Measurements from ENCODE around the gene WDR83. TPM values are rescaled to one million over a fixed set of nuclear protein-coding genes. Genes with fewer than 3 reads are reported as not detected.

The WDR83 gene
- total and polyA plus RNA-seq, 2 of the 4 experiments (the other 2 are of a cell fraction) = 5.9 to 8.9 TPM

GRCh38 chr19:12636631-12637030, 30.0 kb upstream of the WDR83 start:
- H2AK9ac ChIP-seq (replicated peaks; ENCODE audit: low read depth, low read length, poor library complexity) = no peak overlapping the region
- no peak overlapping the region for H2BK20ac ChIP-seq (ENCODE audit: low read depth, low read length)
- no peak overlapping the region for H4K91ac ChIP-seq (ENCODE audit: insufficient read depth, low read depth, low read length)
- no peak overlapping the region for H3K4me2 ChIP-seq (ENCODE audit: low read depth, low read length)
- TF ChIP-seq ELK1 (IDR thresholded peaks at IDR 0.05; ENCODE audit: borderline replicate concordance, low read depth, low read length) (no peak), MAFK (IDR thresholded peaks at IDR 0.05; ENCODE audit: low read depth, low read length) (no peak), FOS (IDR thresholded peaks at IDR 0.05; ENCODE audit: low read depth, low read length) (no peak), POLR2A (IDR thresholded peaks at IDR 0.05; ENCODE audit: low read depth, low read length) (no peak), RAD21 (IDR thresholded peaks at IDR 0.05; ENCODE audit: low read length) (no peak), CHD1 (IDR thresholded peaks at IDR 0.05; ENCODE audit: low read depth, low read length) (no peak), MAZ (IDR thresholded peaks at IDR 0.05; ENCODE audit: borderline replicate concordance, low read depth, low read length) (no peak), RFX5 (IDR thresholded peaks at IDR 0.05; ENCODE audit: low read depth, low read length) (no peak), CTCF (conservative IDR thresholded peaks at IDR 0.05; ENCODE audit: low read depth, low read length) (no peak), USF2 (IDR thresholded peaks at IDR 0.05; ENCODE audit: low read depth, low read length) (no peak), CEBPB (IDR thresholded peaks at IDR 0.05; ENCODE audit: low read depth, low read length) (no peak), MXI1 (IDR thresholded peaks at IDR 0.05; ENCODE audit: borderline replicate concordance, low read depth, low read length) (no peak), SMC3 (IDR thresholded peaks at IDR 0.05; ENCODE audit: low read depth, low read length) (no peak), BHLHE40 (IDR thresholded peaks at IDR 0.05; ENCODE audit: low read depth, low read length) (no peak), NFE2L2 (IDR thresholded peaks at IDR 0.05; ENCODE audit: low read depth, low read length) (no peak), RCOR1 (IDR thresholded peaks at IDR 0.05; ENCODE audit: insufficient replicate concordance, low read length) (no peak)
- BruUV-seq (replicated peaks) = no TSS peak
- ChIA-PET POLR2A (ENCODE audit: unreplicated experiment) (no interaction called here), CTCF (no interaction called here)
- no peaks in the 10 kb centered on the region for H3K79me1 ChIP-seq (ENCODE audit: low read depth in 1 of 2, low read length in 2 of 2)
- 84% methylated on average over 5 of the region's 13 CpGs; no CpG with 5 or more reads in 1 of the 2 experiments for WGBS, 2 experiments (ENCODE audit: extremely low coverage in 2 of 2, insufficient read length in 1 of 2)
- no peak overlapping the region for H2BK15ac ChIP-seq (ENCODE audit: low read depth, low read length)
- H3K9me1 ChIP-seq (ENCODE audit: insufficient read depth, low read length) = no peaks in the 10 kb centered on the region
- H2AK5ac ChIP-seq (ENCODE audit: low read depth, low read length) = no peak overlapping the region
- H3K56ac ChIP-seq (ENCODE audit: extremely low read depth, insufficient read depth, low read length) = no peak overlapping the region
- ATAC-seq (ENCODE audit: low read depth) = no peak
- no peak for DNase-seq
- no peak overlapping the region for H3K23ac ChIP-seq (ENCODE audit: low read depth, low read length)
- H3K4me3 ChIP-seq (ENCODE audit: insufficient read depth, low read depth, low read length) = no peak overlapping the region
- no peak overlapping the region for H2BK120ac ChIP-seq (ENCODE audit: low read depth, low read length)
- no peaks in the 10 kb centered on the region for H4K20me1 ChIP-seq (ENCODE audit: insufficient read depth, low read length)
- H3K27ac ChIP-seq (ENCODE audit: insufficient read depth, low read length) = no peak overlapping the region
- no peak overlapping the region for H3K14ac ChIP-seq (replicated peaks; ENCODE audit: low read depth, low read length)
- no peak overlapping the region for H2BK5ac ChIP-seq (ENCODE audit: low read depth, low read length, poor library complexity, severe bottlenecking)
- dilution Hi-C loops (cut with HindIII; ENCODE audit: low sequenced_read_pairs, unreplicated experiment) (no loop called here), in situ Hi-C loops (cut with MboI; ENCODE audit: low sequenced_read_pairs) (no loop called here), intact Hi-C loops (cut with micrococcal nuclease) (no loop called here)
- H3K4ac ChIP-seq (ENCODE audit: low read depth, low read length) = no peak overlapping the region
- H3K9me3 ChIP-seq (ENCODE audit: control insufficient read depth, insufficient read depth, low read length) = no peaks in the 10 kb centered on the region
- no peak overlapping the region for H3K18ac ChIP-seq (ENCODE audit: low read depth, low read length)
- H3K4me1 ChIP-seq (ENCODE audit: control insufficient read depth, insufficient read depth, low read length) = peaks cover 3% of the 10 kb centered on the region
- no peak overlapping the region for H2AFZ ChIP-seq (replicated peaks; ENCODE audit: low read length, poor library complexity)
- no peaks in the 10 kb centered on the region for H3K27me3 ChIP-seq (ENCODE audit: control insufficient read depth, insufficient read depth, low read length)
- no peak overlapping the region for H4K8ac ChIP-seq (ENCODE audit: low read depth in 2 of 2, low read length in 2 of 2)
- no peak overlapping the region for H4K5ac ChIP-seq (ENCODE audit: low read depth, low read length)
- H3K36me3 ChIP-seq (ENCODE audit: control insufficient read depth, insufficient read depth, low read length) = 0 out of 2 replicates have a peak, but pooled peaks cover 4% of the 10 kb centered on the region
- H3K9ac ChIP-seq (ENCODE audit: low read depth, low read length) = no peak overlapping the region
